ENCODE results near the gene WDR89.

GRCh38 chr14:63666335-63666734 lies 24.7 kb upstream of the WDR89 start:
- TF ChIP-seq ZNF583 (CRISPR knock-in tag; IDR thresholded peaks at IDR 0.05) (no peak), RREB1 (CRISPR knock-in tag; IDR thresholded peaks at IDR 0.05) (no peak), YY1 (IDR thresholded peaks at IDR 0.05; ENCODE audit: borderline replicate concordance in 1 of 3, control insufficient read depth in 1 of 3, extremely low read depth in 1 of 3, insufficient read depth in 3 of 3, insufficient read length in 1 of 3, insufficient replicate concordance in 2 of 3, low read depth in 1 of 3, low read length in 2 of 3) (no peak), RAD21 (CRISPR knock-in tag; conservative IDR thresholded peaks at IDR 0.05 in 1 of 2, IDR thresholded peaks at IDR 0.05 in 1 of 2) (no peak), SAP30 (IDR thresholded peaks at IDR 0.05; ENCODE audit: borderline replicate concordance, insufficient read depth, low read depth, low read length, poor library complexity, severe bottlenecking) (no peak), CHAMP1 (IDR thresholded peaks at IDR 0.05) (no peak), HDAC2 (IDR thresholded peaks at IDR 0.05) (no peak), CTCF (IDR thresholded peaks at IDR 0.05 in 2 of 3, conservative IDR thresholded peaks at IDR 0.05 in 1 of 3; ENCODE audit: insufficient read depth in 2 of 3, low read depth in 1 of 3, low read length in 3 of 3) (no peak), FOXM1 (IDR thresholded peaks at IDR 0.05; ENCODE audit: low read depth) (no peak), FOXM1 (CRISPR knock-in tag; IDR thresholded peaks at IDR 0.05; ENCODE audit: low read depth) (no peak), SIN3A (IDR thresholded peaks at IDR 0.05; ENCODE audit: borderline replicate concordance in 2 of 2, control insufficient read depth in 1 of 2, low read depth in 2 of 2, low read length in 2 of 2) (no peak), GABPA (tag; conservative IDR thresholded peaks at IDR 0.05; ENCODE audit: low read depth) (no peak), NCOA2 (IDR thresholded peaks at IDR 0.05; ENCODE audit: partially characterized antibody in 2 of 2) (no peak), SAFB2 (IDR thresholded peaks at IDR 0.05; ENCODE audit: borderline replicate concordance, low read depth, low read length, severe bottlenecking) (no peak), ZNF280B (CRISPR knock-in tag; IDR thresholded peaks at IDR 0.05) (no peak)
